ENCODE data around the gene TSHB.

DNA sequence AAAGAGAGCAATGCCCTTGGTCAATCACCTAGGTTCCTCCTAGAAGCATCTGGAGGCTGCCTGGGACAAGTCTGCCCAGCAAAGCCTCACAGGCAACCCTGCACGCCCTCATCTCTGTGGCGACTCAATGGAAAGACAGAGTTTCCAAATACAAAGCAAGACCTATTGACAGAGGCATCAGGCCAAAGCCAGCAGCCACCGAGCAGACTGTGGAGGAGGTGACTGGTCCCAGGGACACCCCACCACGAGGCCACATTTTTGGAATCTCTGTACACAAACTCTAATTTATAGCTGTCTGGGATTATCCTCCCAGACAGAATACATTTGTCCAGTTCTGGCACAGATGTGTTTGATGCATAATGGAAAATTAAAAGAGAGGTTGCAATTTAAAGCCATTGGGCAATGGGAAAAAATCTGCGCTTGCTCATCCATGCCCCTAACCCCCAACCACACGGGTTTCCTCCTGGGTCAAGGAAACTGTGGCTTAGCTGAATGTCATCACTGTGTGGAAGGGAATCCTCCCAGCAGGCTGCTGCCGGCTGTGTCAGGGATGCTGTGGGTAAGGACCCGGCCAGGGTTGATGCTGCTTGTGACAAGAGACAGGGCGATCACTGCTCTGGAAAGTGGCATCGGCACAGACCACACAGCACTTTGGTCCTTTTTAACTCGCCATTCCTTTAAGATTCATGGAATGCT, 45.4 kb downstream of the TSHB start:
- TF ChIP-seq, protein P1, sequence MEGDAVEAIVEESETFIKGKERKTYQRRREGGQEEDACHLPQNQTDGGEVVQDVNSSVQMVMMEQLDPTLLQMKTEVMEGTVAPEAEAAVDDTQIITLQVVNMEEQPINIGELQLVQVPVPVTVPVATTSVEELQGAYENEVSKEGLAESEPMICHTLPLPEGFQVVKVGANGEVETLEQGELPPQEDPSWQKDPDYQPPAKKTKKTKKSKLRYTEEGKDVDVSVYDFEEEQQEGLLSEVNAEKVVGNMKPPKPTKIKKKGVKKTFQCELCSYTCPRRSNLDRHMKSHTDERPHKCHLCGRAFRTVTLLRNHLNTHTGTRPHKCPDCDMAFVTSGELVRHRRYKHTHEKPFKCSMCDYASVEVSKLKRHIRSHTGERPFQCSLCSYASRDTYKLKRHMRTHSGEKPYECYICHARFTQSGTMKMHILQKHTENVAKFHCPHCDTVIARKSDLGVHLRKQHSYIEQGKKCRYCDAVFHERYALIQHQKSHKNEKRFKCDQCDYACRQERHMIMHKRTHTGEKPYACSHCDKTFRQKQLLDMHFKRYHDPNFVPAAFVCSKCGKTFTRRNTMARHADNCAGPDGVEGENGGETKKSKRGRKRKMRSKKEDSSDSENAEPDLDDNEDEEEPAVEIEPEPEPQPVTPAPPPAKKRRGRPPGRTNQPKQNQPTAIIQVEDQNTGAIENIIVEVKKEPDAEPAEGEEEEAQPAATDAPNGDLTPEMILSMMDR (conservative IDR thresholded peaks at IDR 0.05; ENCODE audit: low read length): no peak
- no peak for TF ChIP-seq EZH2phosphoT487 (IDR thresholded peaks at IDR 0.05; ENCODE audit: borderline replicate concordance, low read depth, low read length)

Measured in OCI-LY7 (cell line).